OCI-LY1 (cell line): ENCODE results near the gene KIAA2012.

Experiments used
- H2AFZ ChIP-seq: fragments of 200-600 bp; sonication (generic), shearing (Covaris generic); 2 replicates; pipeline ENCODE4 v1.6.0; 2014; ENCODE audit warnings: antibody characterized with exemption, mild to moderate bottlenecking, low read length
- H3F3A ChIP-seq: fragments of 200-600 bp; sonication (generic), shearing (Covaris generic); 2 replicates; pipeline ENCODE4 v1.6.0; 2014; ENCODE audit warnings: mild to moderate bottlenecking, antibody characterized with exemption, low read length, moderate library complexity; ENCODE audit not compliant: insufficient read depth
- H3K27ac ChIP-seq: fragments of 200-600 bp; sonication (generic); 2 replicates; pipeline ENCODE4 v1.5.1; 2014; ENCODE audit warnings: low read length, mixed run types, mild to moderate bottlenecking, low read depth; ENCODE audit not compliant: poor library complexity, severe bottlenecking
- H3K27me3 ChIP-seq: fragments of 200-600 bp; sonication (generic); 2 replicates; pipeline ENCODE4 v1.6.0; 2014; ENCODE audit warnings: antibody characterized with exemption, mild to moderate bottlenecking, low read length, moderate library complexity; ENCODE audit not compliant: insufficient read depth
- H3K36me3 ChIP-seq: fragments of 200-600 bp; sonication (generic); 2 replicates; pipeline ENCODE4 v1.6.1; 2014; ENCODE audit warnings: mild to moderate bottlenecking, antibody characterized with exemption, low read length, moderate library complexity, mixed read lengths; ENCODE audit not compliant: insufficient read depth
- H3K4me1 ChIP-seq: fragments of 200-600 bp; sonication (generic); 2 replicates; pipeline ENCODE4 v1.5.1; 2014; ENCODE audit warnings: mild to moderate bottlenecking, low read length, moderate library complexity; ENCODE audit not compliant: insufficient read depth, severe bottlenecking
- H3K4me2 ChIP-seq: fragments of 200-600 bp; sonication (generic), shearing (Covaris generic); 2 replicates; pipeline ENCODE4 v1.6.1; 2014; ENCODE audit warnings: low read length
- H3K4me3 ChIP-seq: fragments of 200-600 bp; sonication (generic); 2 replicates; pipeline ENCODE4 v1.5.1; 2014; ENCODE audit warnings: low read length, low read depth, mild to moderate bottlenecking, mixed read lengths; ENCODE audit not compliant: poor library complexity, severe bottlenecking
- H3K79me2 ChIP-seq: fragments of 200-600 bp; shearing (Covaris generic); 2 replicates; pipeline ENCODE4 v1.6.1; 2016; ENCODE audit warnings: mixed run types, low read length, mixed read lengths; ENCODE audit not compliant: insufficient read depth
- H3K9ac ChIP-seq: fragments of 200-600 bp; sonication (generic), shearing (Covaris generic); 2 replicates; pipeline ENCODE4 v1.6.1; 2014; ENCODE audit warnings: mild to moderate bottlenecking, low read length, mixed read lengths
- H3K9me2 ChIP-seq: fragments of 200-600 bp; sonication (generic), shearing (Covaris generic); 2 replicates; pipeline ENCODE4 v1.6.1; 2014; ENCODE audit warnings: low read depth, mild to moderate bottlenecking, low read length, mixed read lengths
- H3K9me3 ChIP-seq: fragments of 200-600 bp; shearing (Covaris generic); 2 replicates; pipeline ENCODE4 v1.6.1; 2014; ENCODE audit warnings: low read length, mixed read lengths
- H4K20me1 ChIP-seq: fragments of 200-600 bp; sonication (generic), shearing (Covaris generic); 2 replicates; pipeline ENCODE4 v1.6.0; 2016; ENCODE audit warnings: mild to moderate bottlenecking, low read length; ENCODE audit not compliant: insufficient read depth
- EZH2 ChIP-seq: fragments of 200-600 bp; sonication (generic), shearing (Covaris generic); IDR thresholded peaks from 2 replicates; pipeline ENCODE4 v1.8.0; 2017; ENCODE audit warnings: borderline replicate concordance, mixed run types, mild to moderate bottlenecking, antibody characterized with exemption, low read length, moderate library complexity, mixed read lengths
- TF ChIP-seq, protein P1 (sequence below): fragments of 200-600 bp; sonication (generic), shearing (Covaris generic); IDR thresholded peaks from 2 replicates; pipeline ENCODE4 v1.5.1; 2017; ENCODE audit warnings: mild to moderate bottlenecking, antibody characterized with exemption, low read length, moderate library complexity, mixed read lengths

Gene KIAA2012

DNA sequence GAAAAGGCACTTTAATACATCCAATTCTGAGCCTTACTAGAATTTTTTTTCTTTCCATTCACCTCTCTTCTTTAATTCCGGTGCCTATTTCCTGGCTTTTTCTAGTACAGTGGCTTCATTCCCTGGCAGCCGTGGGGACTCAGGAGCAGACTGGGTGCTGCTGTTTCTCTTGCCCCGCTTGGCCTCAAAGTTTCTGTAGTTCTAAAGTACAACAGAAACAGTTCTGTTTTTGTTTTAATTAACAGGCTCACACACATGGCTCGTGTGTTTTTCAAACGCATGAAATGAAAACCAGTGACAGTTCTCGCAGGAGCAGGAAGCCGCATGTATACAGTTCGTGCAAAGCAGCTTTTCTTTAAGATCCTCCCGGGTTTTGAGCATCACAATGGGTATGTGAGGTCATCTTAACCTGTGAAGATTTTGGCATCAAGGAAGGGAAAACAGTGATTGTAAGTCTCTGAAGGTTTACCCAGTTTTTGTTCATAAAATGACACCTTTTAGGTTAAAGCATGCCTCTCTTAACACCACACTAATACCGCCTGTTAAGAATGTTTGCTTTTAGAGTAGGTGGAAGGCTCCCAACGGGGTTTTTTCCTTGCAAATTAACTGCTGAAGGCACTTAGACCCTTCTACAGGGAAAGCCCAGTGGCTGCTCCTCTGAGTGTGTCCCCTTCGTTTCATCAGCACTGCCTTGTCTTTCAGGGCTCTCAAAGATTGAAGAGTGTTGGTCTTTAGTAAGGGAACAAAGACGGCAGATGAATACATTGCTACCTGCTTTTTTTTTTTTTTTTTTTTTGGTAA lies 33.6 kb upstream of the KIAA2012 start:
- H3K9ac ChIP-seq, result no peak overlapping the region
- no peak overlapping the region for H3K27ac ChIP-seq
- peaks cover 11% of the 10 kb centered on the region; the same call in 1 of the 2 replicates for H3K27me3 ChIP-seq
- H2AFZ ChIP-seq, result no peak overlapping the region
- no peak overlapping the region for H3K4me3 ChIP-seq
- peaks cover 5% of the 10 kb centered on the region for H3K4me1 ChIP-seq
- no peak for TF ChIP-seq EZH2
- TF ChIP-seq, protein P1, sequence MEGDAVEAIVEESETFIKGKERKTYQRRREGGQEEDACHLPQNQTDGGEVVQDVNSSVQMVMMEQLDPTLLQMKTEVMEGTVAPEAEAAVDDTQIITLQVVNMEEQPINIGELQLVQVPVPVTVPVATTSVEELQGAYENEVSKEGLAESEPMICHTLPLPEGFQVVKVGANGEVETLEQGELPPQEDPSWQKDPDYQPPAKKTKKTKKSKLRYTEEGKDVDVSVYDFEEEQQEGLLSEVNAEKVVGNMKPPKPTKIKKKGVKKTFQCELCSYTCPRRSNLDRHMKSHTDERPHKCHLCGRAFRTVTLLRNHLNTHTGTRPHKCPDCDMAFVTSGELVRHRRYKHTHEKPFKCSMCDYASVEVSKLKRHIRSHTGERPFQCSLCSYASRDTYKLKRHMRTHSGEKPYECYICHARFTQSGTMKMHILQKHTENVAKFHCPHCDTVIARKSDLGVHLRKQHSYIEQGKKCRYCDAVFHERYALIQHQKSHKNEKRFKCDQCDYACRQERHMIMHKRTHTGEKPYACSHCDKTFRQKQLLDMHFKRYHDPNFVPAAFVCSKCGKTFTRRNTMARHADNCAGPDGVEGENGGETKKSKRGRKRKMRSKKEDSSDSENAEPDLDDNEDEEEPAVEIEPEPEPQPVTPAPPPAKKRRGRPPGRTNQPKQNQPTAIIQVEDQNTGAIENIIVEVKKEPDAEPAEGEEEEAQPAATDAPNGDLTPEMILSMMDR, result no peak
- H3K79me2 ChIP-seq, result no peaks in the 10 kb centered on the region
- no peak overlapping the region for H3K4me2 ChIP-seq
- no peaks in the 10 kb centered on the region for H3K9me2 ChIP-seq
- no peaks in the 10 kb centered on the region for H4K20me1 ChIP-seq
- H3K36me3 ChIP-seq, result no peaks in the 10 kb centered on the region
- H3K9me3 ChIP-seq, result no peaks in the 10 kb centered on the region
- H3F3A ChIP-seq, result no peaks in the 10 kb centered on the region

DNA sequence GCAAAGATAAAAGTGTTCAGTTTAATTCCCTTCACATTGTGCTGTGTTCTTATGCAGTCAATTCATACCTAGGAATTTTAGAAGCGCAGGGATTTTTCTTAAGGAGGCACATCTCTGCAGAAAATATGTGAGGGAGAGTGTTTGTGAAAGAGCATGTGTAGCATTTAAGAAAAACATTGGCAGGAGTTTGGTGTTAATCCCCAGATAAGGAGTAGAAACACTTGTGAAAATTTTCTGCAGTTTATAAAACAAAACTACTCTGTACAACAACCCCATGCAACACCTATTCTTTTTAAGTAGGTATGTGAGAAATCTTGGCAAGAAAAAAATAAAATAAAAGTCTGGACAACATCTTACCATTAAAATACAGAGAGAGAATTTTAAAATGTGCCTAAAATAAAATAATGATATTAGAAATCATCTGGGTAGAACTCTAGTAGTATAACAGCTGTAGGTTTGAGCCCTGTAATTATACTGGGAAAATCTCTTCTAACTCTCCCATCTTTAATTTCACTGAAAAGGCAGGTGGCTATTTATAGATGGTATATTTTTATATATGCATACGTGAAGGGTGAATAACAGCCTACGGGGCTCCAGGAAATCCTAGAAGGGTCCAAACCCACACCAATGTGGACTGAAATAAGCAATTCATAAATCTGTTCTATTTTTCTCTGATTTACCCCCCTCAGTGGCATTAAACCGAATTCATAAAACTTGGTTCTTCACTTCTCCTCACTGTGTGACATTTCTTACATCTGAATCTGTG lies 32.8 kb upstream of the KIAA2012 start:
- Histone ChIP-seq H3K27me3 (peaks cover 8% of the 10 kb centered on the region; the same call in 1 of the 2 replicates), H3K79me2 (no peaks in the 10 kb centered on the region), H3K9me2 (no peaks in the 10 kb centered on the region), H3K4me3 (no peak overlapping the region), H4K20me1 (no peaks in the 10 kb centered on the region), H3K9ac (no peak overlapping the region), H3K9me3 (no peaks in the 10 kb centered on the region), H3K36me3 (no peaks in the 10 kb centered on the region), H3K4me2 (no peak overlapping the region), H3K4me1 (peaks cover 4% of the 10 kb centered on the region), H3K27ac (no peak overlapping the region), H3F3A (no peaks in the 10 kb centered on the region), H2AFZ (no peak overlapping the region)
- TF ChIP-seq, protein P1, result no peak
- TF ChIP-seq EZH2, result no peak

DNA sequence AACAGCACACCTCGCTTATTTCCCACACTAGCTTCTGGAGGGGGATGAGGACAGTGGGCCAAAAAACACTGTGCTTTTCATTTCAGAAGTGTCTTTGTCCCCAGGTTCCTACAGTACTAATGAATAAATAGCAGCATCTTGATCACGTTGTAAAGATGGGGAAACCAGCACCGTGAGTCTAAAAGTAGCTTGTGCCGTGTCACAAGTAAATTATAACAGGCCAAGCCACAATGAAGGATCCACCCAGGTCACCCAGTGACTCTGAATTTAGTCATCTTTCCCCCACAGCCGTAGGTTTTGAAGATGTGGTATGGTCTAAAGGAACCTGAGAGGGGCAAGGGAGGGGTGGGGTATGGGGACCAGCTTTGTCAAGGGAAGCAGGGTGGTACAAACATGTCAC lies 30.6 kb upstream of the KIAA2012 start:
- Histone ChIP-seq H3K4me3 (no peak overlapping the region), H3K9me3 (no peaks in the 10 kb centered on the region), H3K4me2 (no peak overlapping the region), H3K9ac (no peak overlapping the region), H3K9me2 (no peaks in the 10 kb centered on the region), H2AFZ (no peak overlapping the region), H3K27me3 (peaks cover 8% of the 10 kb centered on the region; the same call in 1 of the 2 replicates), H3K4me1 (peaks cover 4% of the 10 kb centered on the region), H3K36me3 (no peaks in the 10 kb centered on the region), H4K20me1 (no peaks in the 10 kb centered on the region), H3F3A (no peaks in the 10 kb centered on the region), H3K27ac (no peak overlapping the region), H3K79me2 (no peaks in the 10 kb centered on the region)
- TF ChIP-seq EZH2, result no peak
- TF ChIP-seq, protein P1, result no peak
